GM18858 (cell line): ENCODE results near the gene CA4.
"Not testable (repeated sequence)": the region's sequence is repeated elsewhere in the genome, so short reads cannot be mapped to it uniquely, and the experiment has no call there.

ENCODE experiments used
- ATAC-seq: cut with Tn5 transposase; IDR thresholded peaks from one replicate; pipeline ENCODE4 v1.9.1; 2021; ENCODE audit not compliant: unreplicated experiment

Gene CA4

DNA sequence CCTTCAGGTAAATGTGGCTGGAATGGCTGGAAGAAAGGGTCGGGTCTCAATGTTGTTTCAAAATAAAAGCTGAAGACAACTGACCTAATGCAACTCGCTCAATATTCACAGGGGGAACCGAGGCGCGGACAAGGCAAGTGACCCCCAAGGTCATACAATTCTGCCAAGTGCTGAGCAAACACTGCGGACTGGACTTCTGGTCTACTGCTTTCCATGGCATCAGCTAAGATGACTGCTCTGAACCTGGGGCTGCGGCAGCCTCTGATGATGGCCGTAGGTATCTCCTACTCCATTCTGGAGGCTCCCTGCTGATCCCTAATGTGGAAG lies 21.9 kb downstream of the CA4 start:
- no peak for ATAC-seq

DNA sequence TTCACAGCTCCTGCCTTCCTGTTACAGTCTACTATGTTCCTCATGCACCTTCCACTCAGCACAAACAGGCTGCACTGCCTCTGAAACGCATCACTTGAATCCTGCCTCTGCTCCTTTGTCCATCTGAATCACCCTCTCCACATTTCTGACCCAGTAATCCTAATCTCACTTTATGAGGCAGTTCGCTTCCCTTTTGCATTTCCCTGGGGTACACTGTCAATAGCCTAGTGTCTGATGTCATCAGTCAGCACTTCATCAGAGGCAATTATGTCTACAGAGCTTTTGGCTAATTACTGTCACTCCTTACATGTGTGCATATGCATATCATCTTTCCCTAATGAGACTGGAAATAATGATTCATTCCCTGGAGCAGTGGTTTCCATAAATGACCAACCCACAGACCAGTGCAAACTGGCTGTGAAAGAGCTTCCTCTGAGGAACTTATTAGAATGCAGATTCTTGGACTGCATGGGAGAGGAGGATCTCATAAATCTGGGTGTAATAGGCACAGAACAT lies 23.6 kb downstream of the CA4 start:
- ATAC-seq = no peak

DNA sequence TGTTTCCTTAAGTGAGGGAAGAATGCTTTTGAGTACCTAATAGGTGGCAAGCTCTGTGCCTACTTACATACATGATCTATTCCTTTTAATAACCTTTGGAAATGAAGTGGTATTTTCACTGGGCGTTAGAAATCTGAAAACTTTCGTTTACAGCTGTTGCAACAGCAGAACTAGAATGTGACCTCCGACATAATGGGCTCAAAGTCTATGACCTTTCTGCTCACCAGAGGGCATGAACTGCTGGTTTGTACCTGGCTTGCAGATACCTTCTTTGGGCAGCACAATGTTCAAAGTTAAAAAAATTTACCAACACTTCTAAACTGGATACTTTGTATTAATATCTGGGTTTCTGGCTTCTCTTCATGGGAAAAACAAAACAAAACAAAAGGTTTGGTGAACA lies 24.3 kb downstream of the CA4 start:
- ATAC-seq = no peak

- ATAC-seq = not testable (repeated sequence)
Measured at GRCh38 chr17:60174767-60175166, 25.0 kb downstream of the CA4 start.

- not testable (repeated sequence) for ATAC-seq
Measured at GRCh38 chr17:60176763-60177162, 27.0 kb downstream of the CA4 start.

- not testable (repeated sequence) for ATAC-seq
Measured at GRCh38 chr17:60178180-60178579, 28.4 kb downstream of the CA4 start.

- ATAC-seq = not testable (repeated sequence)
Measured at GRCh38 chr17:60180380-60180779, 30.6 kb downstream of the CA4 start.

DNA sequence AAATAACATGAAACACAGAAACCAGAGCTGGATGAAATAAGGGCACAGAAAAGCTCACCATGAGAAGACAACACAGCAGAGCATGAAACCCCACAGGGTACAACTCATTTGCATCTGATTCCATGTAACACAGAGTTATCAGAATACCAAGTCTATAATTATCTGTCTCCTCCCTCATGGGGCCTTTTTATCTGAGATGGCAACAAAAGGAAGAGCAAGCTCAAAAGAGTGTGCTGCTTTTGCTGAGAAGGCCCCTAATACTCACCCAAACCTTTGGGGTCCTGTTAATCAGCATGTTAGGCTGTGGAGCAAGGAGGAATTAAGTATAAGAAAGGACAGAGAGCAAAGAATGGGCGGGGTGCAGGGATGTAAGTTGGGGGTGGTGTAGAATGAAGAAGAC lies 36.6 kb downstream of the CA4 start:
- ATAC-seq = not testable (repeated sequence)

GRCh38 chr17:60186846-60187745 lies 37.3 kb downstream of the CA4 start:
- not testable (repeated sequence) for ATAC-seq

GRCh38 chr17:60188759-60189158 lies 39.0 kb downstream of the CA4 start:
- ATAC-seq = no peak

- not testable (repeated sequence) for ATAC-seq
Measured at GRCh38 chr17:60190032-60190431, 40.3 kb downstream of the CA4 start.

DNA sequence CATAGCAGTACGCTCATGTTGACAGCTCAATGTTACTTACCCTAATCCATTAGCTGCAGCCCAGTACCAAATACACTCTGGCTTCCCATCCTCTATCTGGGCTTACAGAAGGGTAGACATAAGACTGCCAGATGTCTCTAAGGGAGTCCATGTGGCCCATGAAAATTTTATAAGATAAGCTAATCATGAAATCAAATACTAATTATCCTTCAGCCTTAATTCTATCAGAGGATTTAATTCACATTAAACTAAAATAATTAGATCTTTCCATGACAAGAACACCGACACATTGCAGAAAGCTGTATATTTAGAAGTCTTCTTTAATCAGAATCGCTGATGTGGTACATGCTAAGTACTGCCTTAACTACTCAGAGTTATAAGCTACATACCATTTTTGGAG lies 43.3 kb downstream of the CA4 start:
- ATAC-seq = not testable (repeated sequence)

- ATAC-seq = no peak
Measured at GRCh38 chr17:60193482-60193881, 43.7 kb downstream of the CA4 start.

DNA sequence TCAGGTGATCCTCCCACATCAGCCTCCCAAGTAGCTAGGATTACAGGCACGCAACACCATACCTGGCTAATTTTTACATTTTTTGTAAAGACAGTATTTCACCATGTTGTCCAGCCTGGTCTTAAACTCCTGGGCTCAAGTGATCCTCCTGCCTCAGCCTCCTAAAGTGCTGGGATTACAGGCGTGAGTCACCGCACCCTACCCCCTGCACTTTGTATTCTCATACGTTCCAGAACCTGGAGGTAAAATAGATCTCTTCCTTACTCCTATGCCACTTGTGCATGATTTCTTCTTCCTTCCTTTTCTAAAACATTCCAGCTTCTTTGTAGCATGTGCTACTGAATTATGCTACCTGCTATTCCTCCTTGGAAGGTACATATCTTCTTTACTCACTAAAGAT lies 44.4 kb downstream of the CA4 start:
- not testable (repeated sequence) for ATAC-seq

- not testable (repeated sequence) for ATAC-seq
Measured at GRCh38 chr17:60198630-60199029, 48.9 kb downstream of the CA4 start.

DNA sequence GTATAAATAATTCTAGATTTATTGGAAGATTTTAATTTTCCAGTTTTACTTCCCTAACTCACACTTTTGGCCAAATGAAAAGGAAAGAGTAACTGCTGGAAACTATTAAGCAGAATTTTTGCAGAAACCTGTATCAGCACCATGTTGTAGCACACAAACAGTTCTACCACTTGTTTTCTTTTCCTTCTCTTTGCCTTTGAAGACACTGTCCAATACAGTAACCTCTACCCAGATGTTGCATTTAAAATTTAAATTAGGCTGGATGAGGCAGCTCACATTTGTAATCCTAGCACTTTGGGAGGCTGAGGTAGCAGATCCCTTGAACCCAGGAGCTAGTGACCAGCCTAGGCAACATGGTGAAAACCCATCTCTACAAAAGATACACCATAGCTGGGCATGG lies 56.0 kb downstream of the CA4 start:
- ATAC-seq = not testable (repeated sequence)

DNA sequence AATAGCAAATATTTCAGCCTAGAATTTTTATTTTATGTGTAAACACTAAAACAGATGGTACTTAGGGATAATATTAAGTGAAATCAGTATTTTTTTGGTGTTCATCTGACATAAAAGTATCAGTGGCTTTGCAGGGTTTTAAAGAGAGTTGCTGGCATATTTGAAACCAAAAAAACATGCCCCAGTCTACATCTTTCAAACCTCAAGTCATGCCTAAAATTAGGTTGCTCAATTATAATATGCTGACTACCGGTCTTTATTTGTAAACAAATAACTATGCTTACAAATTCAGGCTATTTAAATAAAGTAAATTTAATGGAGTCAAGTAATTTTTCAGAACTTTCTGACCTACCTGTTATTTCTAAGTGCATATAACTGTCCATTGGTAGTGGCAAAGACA lies 58.5 kb downstream of the CA4 start:
- ATAC-seq = not testable (repeated sequence)
